ENCODE results near the gene GAS2L2. TPM values are rescaled to one million over a fixed set of nuclear protein-coding genes. Genes with fewer than 3 reads are reported as not detected.
A peak's percentile ranks its signal among the peaks of the same experiment; 100 is the strongest.

GAS2L2 gene
- total and polyA plus RNA-seq, 2 experiments from 2014 or later = 0.06 TPM; not detected in 1

GRCh38 chr17:35774499-35774898, 21.5 kb upstream of the GAS2L2 start:
- H3K36me3 Mint-ChIP-seq (ENCODE audit: low read depth) = no peaks in the 10 kb centered on the region
- no peak overlapping the region for H3K4me3 Mint-ChIP-seq
- no peak for DNase-seq (ENCODE audit: low spot score)
- no peak overlapping the region for H3K27ac ChIP-seq (ENCODE audit: low read depth)
- H4K20me1 ChIP-seq (replicated peaks; ENCODE audit: insufficient read depth) = no peaks in the 10 kb centered on the region
- H3K27me3 ChIP-seq (ENCODE audit: insufficient read depth) = no peaks in the 10 kb centered on the region
- TF ChIP-seq CREB1 (CRISPR knock-in tag; IDR thresholded peaks at IDR 0.05; ENCODE audit: low read depth) = no peak
- H3K9me2 ChIP-seq (ENCODE audit: insufficient read depth) = no peaks in the 10 kb centered on the region
- H3K4me1 Mint-ChIP-seq = peaks cover 34% of the 10 kb centered on the region
- no peak overlapping the region for H3K4me3 ChIP-seq
- H3K4me1 ChIP-seq (ENCODE audit: insufficient read depth) = peaks cover 13% of the 10 kb centered on the region
- H3K9me3 Mint-ChIP-seq = no peaks in the 10 kb centered on the region
- no peak overlapping the region for H3K4me2 ChIP-seq
- no peaks in the 10 kb centered on the region for H3K79me2 ChIP-seq (replicated peaks; ENCODE audit: insufficient read depth)
- no peak overlapping the region for H3K27ac Mint-ChIP-seq
- H3F3A ChIP-seq (replicated peaks; ENCODE audit: low read depth) = no peaks in the 10 kb centered on the region
- peak overlapping the region; percentile 97 for H2AFZ ChIP-seq
- peaks cover 2% of the 10 kb centered on the region for H3K27me3 Mint-ChIP-seq (ENCODE audit: insufficient read depth, low read depth, poor library complexity)
- ATAC-seq = peak; percentile 36
- H3K36me3 ChIP-seq (ENCODE audit: insufficient read depth) = no peaks in the 10 kb centered on the region

GRCh38 chr17:35773679-35774425, 20.8 kb upstream of the GAS2L2 start:
- no peak overlapping the region for H3K27ac Mint-ChIP-seq

More at GRCh38 chr17:35773679-35774425, 20.8 kb upstream of the GAS2L2 start:
- Mint-ChIP-seq H3K9me3 (no peaks in the 10 kb centered on the region), H3K27me3 (ENCODE audit: insufficient read depth, low read depth, poor library complexity) (peaks cover 2% of the 10 kb centered on the region), H3K4me3 (peak overlapping the region; percentile 3; the same call in 1 of the 3 replicates), H3K4me1 (peaks cover 34% of the 10 kb centered on the region), H3K36me3 (ENCODE audit: low read depth) (no peaks in the 10 kb centered on the region)
- Histone ChIP-seq H3K4me2 (no peak overlapping the region), H3K79me2 (replicated peaks; ENCODE audit: insufficient read depth) (no peaks in the 10 kb centered on the region), H3K27me3 (ENCODE audit: insufficient read depth) (no peaks in the 10 kb centered on the region), H3K27ac (ENCODE audit: low read depth) (no peak overlapping the region), H3K4me1 (ENCODE audit: insufficient read depth) (peaks cover 13% of the 10 kb centered on the region), H2AFZ (peak overlapping the region; percentile 97), H3K9me2 (ENCODE audit: insufficient read depth) (no peaks in the 10 kb centered on the region), H3K36me3 (ENCODE audit: insufficient read depth) (no peaks in the 10 kb centered on the region), H3F3A (replicated peaks; ENCODE audit: low read depth) (no peaks in the 10 kb centered on the region), H4K20me1 (replicated peaks; ENCODE audit: insufficient read depth) (no peaks in the 10 kb centered on the region), H3K4me3 (no peak overlapping the region)
- DNase-seq (ENCODE audit: low spot score) (no peak), ATAC-seq (peak; percentile 41)
- no peak for TF ChIP-seq STAT1 (IDR thresholded peaks at IDR 0.05; ENCODE audit: unreplicated experiment)
- TF ChIP-seq NANOG (IDR thresholded peaks at IDR 0.05; ENCODE audit: borderline replicate concordance) = no peak
- TF ChIP-seq JUNB (IDR thresholded peaks at IDR 0.05; ENCODE audit: unreplicated experiment) = no peak
- TF ChIP-seq EZH2phosphoT487 (IDR thresholded peaks at IDR 0.05; ENCODE audit: unreplicated experiment) = no peak
- TF ChIP-seq ZNF331 (CRISPR knock-in tag; IDR thresholded peaks at IDR 0.05; ENCODE audit: low read depth) = no peak
- no peak for TF ChIP-seq CTCF (conservative IDR thresholded peaks at IDR 0.05; ENCODE audit: low read depth in 2 of 2)
- TF ChIP-seq POLR2AphosphoS5 (IDR thresholded peaks at IDR 0.05; ENCODE audit: low read depth) = no peak
- no peak for TF ChIP-seq REST (IDR thresholded peaks at IDR 0.05; ENCODE audit: unreplicated experiment)
- no peak for TF ChIP-seq EZH2 (IDR thresholded peaks at IDR 0.05; ENCODE audit: low read depth, unreplicated experiment)

Data from GM23338 (cell line).